ENCODE measurements around the gene HLTF. TPM values are rescaled to one million over a fixed set of nuclear protein-coding genes. Genes with fewer than 3 reads are reported as not detected.

Gene HLTF
- total and polyA plus RNA-seq, 10 donors, result 5.4 to 26.5 (median 19.2) TPM

GRCh38 chr3:149007567-149008257 is 78.6 kb downstream of the HLTF start:
- intact Hi-C loops (cut with DNase I; ENCODE audit: low total_unique reads), result no loop called here

GRCh38 chr3:149005416-149005815 is 80.9 kb downstream of the HLTF start:
- no peaks in the 10 kb centered on the region for H3K9me3 ChIP-seq
- no peak for DNase-seq
- 80 to 91% (median 83%) methylated on average over 1 of the region's 1 CpG for WGBS, 5 donors
- TF ChIP-seq POLR2AphosphoS5 (IDR thresholded peaks at IDR 0.05) (no peak), POLR2A (IDR thresholded peaks at IDR 0.05) (no peak), CTCF (IDR thresholded peaks at IDR 0.05 in 8 of 11, conservative IDR thresholded peaks at IDR 0.05 in 3 of 11) (no peak)
- H3K36me3 ChIP-seq, result peaks cover 3 to 96% (median 37%) of the 10 kb centered on the region in 6 donors
- H3K27ac ChIP-seq, result no peak overlapping the region
- no peak overlapping the region for H3K4me3 ChIP-seq
- H3K27me3 ChIP-seq (replicated peaks in 1 of 7), result no peaks in the 10 kb centered on the region
- intact Hi-C loops (cut with DNase I; ENCODE audit: low total_unique reads), result no loop called here
- peaks cover 0 to 55% (median 12%) of the 10 kb centered on the region in 6 donors for H3K4me1 ChIP-seq

More at GRCh38 chr3:149007567-149008257, 78.6 kb downstream of the HLTF start:
- 89 to 96% (median 93%) methylated on average over 7 of the region's 7 CpGs for whole genome bisulfite sequencing, 5 donors
- H3K4me1 ChIP-seq, result peaks cover 0 to 58% (median 11%) of the 10 kb centered on the region in 6 donors
- DNase-seq, result no peak
- H3K27ac ChIP-seq, result peak overlapping the region in 1 of 8 donors; percentile 78
- H3K27me3 ChIP-seq (replicated peaks in 1 of 7), result no peaks in the 10 kb centered on the region
- no peaks in the 10 kb centered on the region for H3K9me3 ChIP-seq
- no peak overlapping the region for H3K4me3 ChIP-seq
- TF ChIP-seq POLR2AphosphoS5 (IDR thresholded peaks at IDR 0.05), result no peak
- no peak for TF ChIP-seq CTCF (IDR thresholded peaks at IDR 0.05 in 8 of 11, conservative IDR thresholded peaks at IDR 0.05 in 3 of 11)
- TF ChIP-seq POLR2A (IDR thresholded peaks at IDR 0.05), result no peak
- peaks cover 3 to 100% (median 53%) of the 10 kb centered on the region in 6 donors for H3K36me3 ChIP-seq

GRCh38 chr3:149004622-149005021 is 81.7 kb downstream of the HLTF start:
- WGBS, 5 donors, result 67 to 87% (median 73%) methylated on average over 4 of the region's 4 CpGs
- Histone ChIP-seq H3K27ac (peak overlapping the region in 2 of 8 donors; percentile 8 to 39), H3K4me3 (no peak overlapping the region), H3K9me3 (no peaks in the 10 kb centered on the region), H3K27me3 (replicated peaks in 1 of 7) (no peaks in the 10 kb centered on the region), H3K4me1 (peaks cover 0 to 55% (median 16%) of the 10 kb centered on the region in 6 donors), H3K36me3 (peaks cover 0 to 95% (median 29%) of the 10 kb centered on the region in 6 donors)
- no peak for TF ChIP-seq POLR2AphosphoS5 (IDR thresholded peaks at IDR 0.05)
- TF ChIP-seq POLR2A (IDR thresholded peaks at IDR 0.05), result no peak
- no peak for TF ChIP-seq CTCF (IDR thresholded peaks at IDR 0.05 in 8 of 11, conservative IDR thresholded peaks at IDR 0.05 in 3 of 11)
- DNase-seq, result no peak
- intact Hi-C loops (cut with DNase I; ENCODE audit: low total_unique reads), result no loop called here

GRCh38 chr3:149003653-149004305 is 82.6 kb downstream of the HLTF start:
- DNase-seq, result no peak
- TF ChIP-seq CTCF (IDR thresholded peaks at IDR 0.05 in 8 of 11, conservative IDR thresholded peaks at IDR 0.05 in 3 of 11), result no peak
- TF ChIP-seq POLR2AphosphoS5 (IDR thresholded peaks at IDR 0.05), result no peak
- no peak for TF ChIP-seq POLR2A (IDR thresholded peaks at IDR 0.05)
- H3K36me3 ChIP-seq, result peaks cover 0 to 90% (median 26%) of the 10 kb centered on the region in 6 donors
- H3K9me3 ChIP-seq, result no peaks in the 10 kb centered on the region
- peak overlapping the region in 1 of 8 donors; percentile 8 for H3K27ac ChIP-seq
- no peak overlapping the region for H3K4me3 ChIP-seq
- H3K4me1 ChIP-seq, result peaks cover 0 to 59% (median 21%) of the 10 kb centered on the region in 6 donors
- WGBS, 5 donors, result 76 to 81% (median 77%) methylated on average over 6 of the region's 6 CpGs
- no peaks in the 10 kb centered on the region for H3K27me3 ChIP-seq (replicated peaks in 1 of 7)
- intact Hi-C loops (cut with DNase I; ENCODE audit: low total_unique reads), result no loop called here
